Measurements from ENCODE around the gene DENND4C. TPM values are rescaled to one million over a fixed set of nuclear protein-coding genes. Genes with fewer than 3 reads are reported as not detected.

The DENND4C gene
- total RNA-seq, 3 donors from 2014 or later, result 54.7 to 93.0 (median 72.3) TPM

DNA sequence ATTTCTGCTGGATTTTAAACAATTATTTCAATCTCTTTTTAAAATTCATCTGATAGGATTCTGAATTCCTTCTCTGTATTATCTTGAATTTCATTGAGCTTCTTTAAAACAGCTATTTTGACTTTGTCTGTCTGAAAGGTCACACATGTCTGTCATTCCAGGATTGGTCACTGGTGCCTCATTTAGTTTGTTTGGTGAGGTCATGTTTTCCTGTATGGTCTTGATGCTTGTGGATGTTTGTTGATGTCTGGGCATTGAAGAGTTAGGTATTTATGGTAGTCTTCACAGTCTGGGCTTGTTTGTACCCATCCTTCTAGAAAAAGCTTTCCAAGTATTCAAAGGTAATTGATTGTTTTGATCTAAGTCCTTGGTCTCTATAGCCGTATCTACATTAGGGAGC lies 39.1 kb downstream of the DENND4C start:
- Histone ChIP-seq H3K4me1 (ENCODE audit: low read depth) (no peaks in the 10 kb centered on the region), H3K36me3 (ENCODE audit: low read depth) (no peaks in the 10 kb centered on the region), H3K4me3 (no peak overlapping the region), H3K9me3 (peaks cover 4% of the 10 kb centered on the region)
- TF ChIP-seq, protein P1, sequence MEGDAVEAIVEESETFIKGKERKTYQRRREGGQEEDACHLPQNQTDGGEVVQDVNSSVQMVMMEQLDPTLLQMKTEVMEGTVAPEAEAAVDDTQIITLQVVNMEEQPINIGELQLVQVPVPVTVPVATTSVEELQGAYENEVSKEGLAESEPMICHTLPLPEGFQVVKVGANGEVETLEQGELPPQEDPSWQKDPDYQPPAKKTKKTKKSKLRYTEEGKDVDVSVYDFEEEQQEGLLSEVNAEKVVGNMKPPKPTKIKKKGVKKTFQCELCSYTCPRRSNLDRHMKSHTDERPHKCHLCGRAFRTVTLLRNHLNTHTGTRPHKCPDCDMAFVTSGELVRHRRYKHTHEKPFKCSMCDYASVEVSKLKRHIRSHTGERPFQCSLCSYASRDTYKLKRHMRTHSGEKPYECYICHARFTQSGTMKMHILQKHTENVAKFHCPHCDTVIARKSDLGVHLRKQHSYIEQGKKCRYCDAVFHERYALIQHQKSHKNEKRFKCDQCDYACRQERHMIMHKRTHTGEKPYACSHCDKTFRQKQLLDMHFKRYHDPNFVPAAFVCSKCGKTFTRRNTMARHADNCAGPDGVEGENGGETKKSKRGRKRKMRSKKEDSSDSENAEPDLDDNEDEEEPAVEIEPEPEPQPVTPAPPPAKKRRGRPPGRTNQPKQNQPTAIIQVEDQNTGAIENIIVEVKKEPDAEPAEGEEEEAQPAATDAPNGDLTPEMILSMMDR (IDR thresholded peaks at IDR 0.05), result no peak
- no peak for DNase-seq
- intact Hi-C loops (cut with DNase I, micrococcal nuclease), result no loop called here
- no peak for ATAC-seq

DNA sequence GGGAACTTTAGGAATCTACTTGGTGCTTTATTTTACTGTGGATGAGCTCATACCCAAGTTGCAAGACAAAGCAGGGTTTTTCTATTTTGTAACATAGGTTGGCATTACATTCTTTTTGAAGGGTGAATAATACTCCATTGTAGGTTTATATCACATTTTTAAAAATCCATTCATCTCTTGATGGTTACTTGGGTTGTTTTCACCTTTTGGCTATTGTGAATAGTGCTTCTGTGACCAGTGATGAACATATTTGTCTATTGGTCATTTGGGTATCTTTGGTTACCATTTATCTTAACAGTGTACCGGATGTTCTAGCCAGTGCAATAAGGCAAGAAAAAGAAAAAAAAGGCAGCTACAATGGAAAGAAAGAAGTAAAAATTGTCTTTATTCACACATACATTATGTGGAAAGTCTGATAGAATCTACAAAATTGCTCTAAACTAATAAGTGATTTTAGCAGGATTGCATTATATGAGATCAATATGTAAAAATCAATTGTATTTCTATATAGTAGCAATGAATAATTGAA lies 40.0 kb downstream of the DENND4C start:
- H3K4me1 ChIP-seq (ENCODE audit: low read depth), result no peaks in the 10 kb centered on the region
- intact Hi-C loops (cut with DNase I, micrococcal nuclease), result no loop called here
- DNase-seq, result no peak
- TF ChIP-seq, protein P1 (IDR thresholded peaks at IDR 0.05), result no peak
- H3K4me3 ChIP-seq, result no peak overlapping the region
- H3K9me3 ChIP-seq, result peaks cover 4% of the 10 kb centered on the region
- no peak for ATAC-seq
- H3K36me3 ChIP-seq (ENCODE audit: low read depth), result no peaks in the 10 kb centered on the region

DNA sequence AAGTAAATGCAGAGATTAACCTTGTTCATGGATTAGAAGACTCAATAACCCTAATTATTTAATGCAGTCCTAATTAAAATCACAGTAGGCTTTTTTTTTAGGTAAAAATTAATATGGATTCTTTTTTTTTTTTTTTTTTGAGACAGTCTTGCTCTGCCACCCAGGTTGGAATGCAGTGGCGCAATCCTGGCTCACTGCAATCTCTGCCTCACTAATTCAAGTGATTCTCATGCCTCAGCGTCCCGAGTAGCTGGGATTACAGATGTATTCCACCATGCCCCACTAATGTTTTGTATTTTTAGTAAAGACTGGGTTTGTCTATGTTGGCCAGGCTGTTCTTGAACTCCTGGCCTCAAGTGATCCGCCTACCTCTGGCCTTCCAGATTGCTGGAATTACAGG lies 40.6 kb downstream of the DENND4C start:
- H3K4me1 ChIP-seq (ENCODE audit: low read depth), result no peaks in the 10 kb centered on the region
- no peaks in the 10 kb centered on the region for H3K36me3 ChIP-seq (ENCODE audit: low read depth)
- peaks cover 4% of the 10 kb centered on the region for H3K9me3 ChIP-seq
- DNase-seq, result no peak
- H3K4me3 ChIP-seq, result no peak overlapping the region
- ATAC-seq, result no peak
- intact Hi-C loops (cut with DNase I, micrococcal nuclease), result no loop called here
- TF ChIP-seq, protein P1 (IDR thresholded peaks at IDR 0.05), result no peak

DNA sequence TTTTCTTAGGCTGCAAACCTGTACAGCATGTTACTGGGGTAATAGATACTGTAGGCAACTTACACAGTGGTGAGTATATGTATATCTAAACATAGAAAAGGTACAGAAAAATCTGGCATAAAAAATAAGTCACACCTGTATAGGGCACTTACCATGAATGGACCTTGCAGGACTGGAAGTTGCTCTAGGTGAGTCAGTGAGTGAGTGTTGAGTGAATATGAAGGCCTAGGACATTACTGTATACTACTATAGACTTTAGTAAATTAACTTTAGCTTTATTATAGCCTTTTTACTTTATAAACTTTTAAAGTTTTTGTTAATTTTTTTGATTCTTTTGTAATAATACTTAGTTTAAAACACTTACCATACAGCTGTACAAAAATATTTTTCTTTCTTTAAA lies 51.3 kb downstream of the DENND4C start:
- no peaks in the 10 kb centered on the region for H3K9me3 ChIP-seq
- no peak for ATAC-seq
- intact Hi-C loops (cut with DNase I, micrococcal nuclease), result no loop called here
- TF ChIP-seq, protein P1 (IDR thresholded peaks at IDR 0.05), result no peak
- H3K36me3 ChIP-seq (ENCODE audit: low read depth), result no peaks in the 10 kb centered on the region
- no peak overlapping the region for H3K4me3 ChIP-seq
- no peak for DNase-seq
- peaks cover 10% of the 10 kb centered on the region for H3K4me1 ChIP-seq (ENCODE audit: low read depth)

DNA sequence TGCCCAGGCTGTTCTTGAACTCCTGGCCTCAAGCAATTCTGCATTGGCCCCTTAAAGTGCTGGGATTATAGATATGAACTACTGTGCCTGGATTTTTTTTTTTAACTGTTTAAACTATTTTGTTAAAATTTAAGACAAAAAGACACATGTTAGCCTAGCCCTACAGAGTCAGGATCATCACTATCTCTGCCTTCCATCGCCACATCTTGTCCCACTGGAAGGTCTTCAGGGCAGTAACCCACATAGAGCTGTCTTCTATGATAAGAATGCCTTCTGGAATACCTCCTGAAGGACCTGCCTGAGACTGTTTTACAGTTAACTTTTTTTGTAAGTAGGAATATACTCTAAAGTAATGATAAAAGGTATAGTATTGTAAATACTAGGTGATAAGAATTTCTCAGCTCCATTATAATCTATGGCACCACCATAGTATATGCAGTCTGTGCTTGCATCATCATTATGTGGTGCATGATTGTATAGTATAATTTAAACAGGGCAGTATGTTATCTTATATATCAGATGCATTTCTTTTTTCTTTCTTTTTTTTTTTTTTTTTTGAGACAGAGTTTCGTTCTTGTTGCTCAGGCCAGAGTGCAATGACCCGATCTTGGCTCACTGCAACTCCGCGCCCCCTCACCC lies 52.7 kb downstream of the DENND4C start:
- TF ChIP-seq, protein P1 (IDR thresholded peaks at IDR 0.05), result no peak
- no peak for DNase-seq
- Histone ChIP-seq H3K4me3 (no peak overlapping the region), H3K36me3 (ENCODE audit: low read depth) (no peaks in the 10 kb centered on the region), H3K9me3 (no peaks in the 10 kb centered on the region), H3K4me1 (ENCODE audit: low read depth) (peaks cover 10% of the 10 kb centered on the region)
- no peak for ATAC-seq
- intact Hi-C loops (cut with DNase I, micrococcal nuclease), result no loop called here

All from mucosa of descending colon (tissue), 3 donors.